BLaER1 (cell line): ENCODE results near the gene PCDHA1.
"Not testable (repeated sequence)": the region's sequence is repeated elsewhere in the genome, so short reads cannot be mapped to it uniquely, and the experiment has no call there.

ENCODE experiments used
- H3K27ac ChIP-seq: shearing (Covaris generic); formaldehyde crosslinking; 2 replicates; pipeline ENCODE4 v1.8.1; 2022
- H3K27me3 ChIP-seq: shearing (Covaris generic); formaldehyde crosslinking; 2 replicates; pipeline ENCODE4 v1.8.1; 2022
- H3K36me3 ChIP-seq: shearing (Covaris generic); formaldehyde crosslinking; 2 replicates; pipeline ENCODE4 v1.8.1; 2022
- H3K4me1 ChIP-seq: shearing (Covaris generic); formaldehyde crosslinking; 2 replicates; pipeline ENCODE4 v1.8.1; 2022
- H3K4me2 ChIP-seq: shearing (Covaris generic); formaldehyde crosslinking; 2 replicates; pipeline ENCODE4 v1.8.1; 2022
- H3K4me3 ChIP-seq: shearing (Covaris generic); formaldehyde crosslinking; 2 replicates; pipeline ENCODE4 v1.8.1; 2022
- H3K9ac ChIP-seq: shearing (Covaris generic); formaldehyde crosslinking; 2 replicates; pipeline ENCODE4 v1.8.1; 2022
- H3K9me3 ChIP-seq: shearing (Covaris generic); formaldehyde crosslinking; 2 replicates; pipeline ENCODE4 v1.8.1; 2022
- H4K20me1 ChIP-seq: shearing (Covaris generic); formaldehyde crosslinking; 2 replicates; pipeline ENCODE4 v1.8.1; 2022
- Cebpa-rat ChIP-seq: shearing (Covaris generic); IDR thresholded peaks from 2 replicates; pipeline ENCODE4 v1.8.1; 2022

PCDHA1 gene

DNA sequence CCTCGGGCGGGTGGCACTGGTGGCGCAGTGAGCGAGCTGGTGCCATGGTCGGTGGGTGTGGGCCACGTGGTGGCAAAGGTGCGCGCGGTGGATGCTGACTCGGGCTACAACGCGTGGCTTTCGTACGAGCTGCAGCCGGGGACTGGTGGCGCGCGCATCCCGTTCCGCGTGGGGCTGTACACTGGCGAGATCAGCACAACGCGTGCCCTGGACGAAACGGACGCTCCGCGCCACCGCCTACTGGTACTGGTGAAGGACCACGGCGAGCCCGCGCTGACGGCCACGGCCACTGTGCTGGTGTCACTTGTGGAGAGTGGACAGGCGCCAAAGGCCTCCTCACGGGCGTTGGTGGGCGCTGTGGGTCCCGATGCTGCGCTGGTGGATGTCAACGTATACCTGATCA, 22.9 kb downstream of the PCDHA1 start:
- no peak overlapping the region for H3K9ac ChIP-seq
- H3K4me1 ChIP-seq: no peaks in the 10 kb centered on the region
- no peaks in the 10 kb centered on the region for H3K36me3 ChIP-seq
- no peak overlapping the region for H3K4me3 ChIP-seq
- TF ChIP-seq Cebpa-rat: no peak
- H3K27me3 ChIP-seq: no peaks in the 10 kb centered on the region
- no peak overlapping the region for H3K4me2 ChIP-seq
- H4K20me1 ChIP-seq: no peaks in the 10 kb centered on the region
- peaks cover 31% of the 10 kb centered on the region for H3K9me3 ChIP-seq
- no peak overlapping the region for H3K27ac ChIP-seq

DNA sequence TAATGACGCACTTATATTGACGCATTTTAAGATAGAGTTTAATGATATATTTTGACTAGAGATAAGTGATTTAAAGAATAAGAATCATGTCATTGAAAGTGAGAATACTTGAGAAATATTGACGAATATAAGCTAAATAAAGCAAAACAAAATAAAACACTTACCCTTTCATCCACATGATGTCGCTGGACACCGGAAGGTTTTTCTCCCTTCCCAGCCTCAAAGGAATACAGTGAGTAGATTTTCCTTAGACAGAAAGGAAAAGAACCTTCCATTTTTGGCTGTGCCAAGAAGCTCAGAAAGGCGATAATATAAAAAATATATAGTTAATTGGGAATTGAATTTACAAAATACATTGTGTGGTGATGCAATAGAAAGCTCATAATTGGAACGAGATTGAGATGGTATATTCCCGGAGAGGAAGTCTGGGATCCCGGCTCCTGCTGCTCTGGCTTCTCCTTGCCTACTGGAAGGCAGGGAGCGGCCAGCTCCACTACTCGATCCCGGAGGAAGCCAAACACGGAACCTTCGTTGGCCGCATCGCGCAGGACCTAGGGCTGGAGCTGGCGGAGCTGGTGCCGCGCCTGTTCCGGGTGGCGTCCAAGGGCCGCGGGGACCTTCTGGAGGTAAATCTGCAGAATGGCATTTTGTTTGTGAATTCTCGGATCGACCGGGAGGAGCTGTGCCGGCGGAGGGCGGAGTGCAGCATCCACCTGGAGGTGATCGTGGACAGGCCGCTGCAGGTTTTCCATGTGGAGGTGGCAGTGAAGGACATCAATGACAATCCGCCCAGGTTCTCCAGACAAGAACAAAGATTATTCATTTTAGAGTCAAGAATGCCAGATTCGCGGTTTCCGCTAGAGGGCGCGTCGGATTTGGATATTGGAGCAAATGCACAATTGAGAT, 35.7 kb downstream of the PCDHA1 start, which contains the start of gene PCDHA5:
Gene PCDHA5, plus strand, starts transcription at position 239 of the 906 bp plus-strand sequence.
- no peak for TF ChIP-seq Cebpa-rat
- Histone ChIP-seq H3K4me1 (no peaks in the 10 kb centered on the region), H3K36me3 (no peaks in the 10 kb centered on the region), H3K4me3 (no peak within 1 kb of the TSS), H3K27ac (no peak within 1 kb of the TSS), H3K27me3 (no peaks in the 10 kb centered on the region), H3K9ac (no peak within 1 kb of the TSS), H3K4me2 (no peak within 1 kb of the TSS), H4K20me1 (no peaks in the 10 kb centered on the region), H3K9me3 (peaks cover 34% of the 10 kb centered on the region)

- Histone ChIP-seq H3K27ac (no peak overlapping the region), H4K20me1 (no peaks in the 10 kb centered on the region), H3K4me3 (no peak overlapping the region), H3K4me1 (no peaks in the 10 kb centered on the region), H3K27me3 (no peaks in the 10 kb centered on the region), H3K4me2 (no peak overlapping the region), H3K9ac (no peak overlapping the region), H3K9me3 (peaks cover 34% of the 10 kb centered on the region), H3K36me3 (no peaks in the 10 kb centered on the region)
- TF ChIP-seq Cebpa-rat: no peak
Observed at GRCh38 chr5:140822281-140822629, 36.3 kb downstream of the PCDHA1 start.

DNA sequence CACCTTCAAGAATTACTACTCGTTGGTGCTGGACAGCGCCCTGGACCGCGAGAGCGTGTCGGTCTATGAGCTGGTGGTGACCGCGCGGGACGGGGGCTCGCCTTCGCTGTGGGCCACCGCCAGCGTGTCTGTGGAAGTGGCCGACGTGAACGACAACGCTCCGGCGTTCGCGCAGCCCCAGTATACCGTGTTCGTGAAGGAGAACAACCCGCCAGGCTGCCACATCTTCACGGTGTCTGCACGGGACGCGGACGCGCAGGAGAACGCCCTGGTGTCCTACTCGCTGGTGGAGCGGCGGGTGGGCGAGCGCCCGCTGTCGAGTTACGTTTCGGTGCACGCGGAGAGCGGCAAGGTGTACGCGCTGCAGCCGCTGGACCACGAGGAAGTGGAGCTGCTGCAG, 37.0 kb downstream of the PCDHA1 start:
- H3K27ac ChIP-seq, H3K36me3 ChIP-seq, H4K20me1 ChIP-seq, H3K4me3 ChIP-seq, H3K9ac ChIP-seq, H3K27me3 ChIP-seq, H3K4me1 ChIP-seq, H3K4me2 ChIP-seq: not testable (repeated sequence)
- peaks cover 37% of the 10 kb centered on the region for H3K9me3 ChIP-seq

DNA sequence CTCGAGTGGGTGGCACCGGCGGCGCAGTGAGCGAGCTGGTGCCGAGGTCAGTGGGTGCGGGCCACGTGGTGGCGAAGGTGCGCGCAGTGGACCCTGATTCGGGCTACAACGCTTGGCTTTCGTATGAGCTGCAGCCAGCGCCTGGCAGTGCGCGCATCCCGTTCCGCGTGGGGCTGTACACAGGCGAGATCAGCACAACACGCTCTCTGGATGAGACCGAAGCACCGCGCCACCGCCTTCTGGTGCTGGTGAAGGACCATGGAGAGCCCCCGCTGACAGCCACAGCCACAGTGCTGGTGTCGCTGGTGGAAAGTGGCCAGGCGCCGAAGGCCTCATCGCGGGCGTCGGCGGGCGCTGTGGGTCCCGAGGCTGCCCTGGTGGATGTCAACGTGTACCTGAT, 37.5 kb downstream of the PCDHA1 start:
- H3K27ac ChIP-seq: no peak overlapping the region
- TF ChIP-seq Cebpa-rat: no peak
- H3K27me3 ChIP-seq: no peaks in the 10 kb centered on the region
- H4K20me1 ChIP-seq: no peaks in the 10 kb centered on the region
- no peaks in the 10 kb centered on the region for H3K4me1 ChIP-seq
- peaks cover 40% of the 10 kb centered on the region for H3K9me3 ChIP-seq
- no peak overlapping the region for H3K9ac ChIP-seq
- H3K4me3 ChIP-seq: no peak overlapping the region
- H3K36me3 ChIP-seq: no peaks in the 10 kb centered on the region
- no peak overlapping the region for H3K4me2 ChIP-seq

- Histone ChIP-seq H3K4me3 (no peak within 1 kb of the TSS), H3K4me1 (no peaks in the 10 kb centered on the region), H3K9ac (no peak within 1 kb of the TSS), H3K36me3 (no peaks in the 10 kb centered on the region), H3K27ac (no peak within 1 kb of the TSS), H4K20me1 (no peaks in the 10 kb centered on the region), H3K4me2 (no peak within 1 kb of the TSS), H3K9me3 (peaks cover 40% of the 10 kb centered on the region), H3K27me3 (no peaks in the 10 kb centered on the region)
- TF ChIP-seq Cebpa-rat: no peak
Observed at GRCh38 chr5:140827704-140828361, 41.9 kb downstream of the PCDHA1 start, which contains the start of gene PCDHA6. PCDHA6 (plus strand) TSS chr5:140827960; CDS start chr5:140828092, 132 bp downstream.

GRCh38 chr5:140828362-140828737, 42.4 kb downstream of the PCDHA1 start:
- Histone ChIP-seq H3K36me3 (no peaks in the 10 kb centered on the region), H3K9me3 (peaks cover 35% of the 10 kb centered on the region), H3K9ac (no peak overlapping the region), H3K4me1 (no peaks in the 10 kb centered on the region), H3K27ac (no peak overlapping the region), H3K4me2 (no peak overlapping the region), H3K27me3 (no peaks in the 10 kb centered on the region), H3K4me3 (no peak overlapping the region), H4K20me1 (no peaks in the 10 kb centered on the region)
- TF ChIP-seq Cebpa-rat: no peak

GRCh38 chr5:140829511-140830501, 43.9 kb downstream of the PCDHA1 start:
- H3K9me3 ChIP-seq: peaks cover 32% of the 10 kb centered on the region
- H3K9ac ChIP-seq, H3K27me3 ChIP-seq: not testable (repeated sequence)

GRCh38 chr5:140833993-140834392, 48.1 kb downstream of the PCDHA1 start, which contains the start of gene PCDHA7:
PCDHA7 (plus strand) TSS chr5:140834269; CDS start chr5:140834384, 115 bp downstream.
- Histone ChIP-seq H3K4me3 (no peak within 1 kb of the TSS), H3K27me3 (no peaks in the 10 kb centered on the region), H4K20me1 (no peaks in the 10 kb centered on the region), H3K9ac (no peak within 1 kb of the TSS), H3K36me3 (no peaks in the 10 kb centered on the region), H3K27ac (no peak within 1 kb of the TSS), H3K4me1 (no peaks in the 10 kb centered on the region), H3K4me2 (no peak within 1 kb of the TSS), H3K9me3 (peaks cover 34% of the 10 kb centered on the region)
- TF ChIP-seq Cebpa-rat: no peak

More at GRCh38 chr5:140829511-140830501, 43.9 kb downstream of the PCDHA1 start:
- H3K4me2 ChIP-seq, H3K4me1 ChIP-seq, H3K4me3 ChIP-seq, H4K20me1 ChIP-seq, H3K36me3 ChIP-seq, H3K27ac ChIP-seq: not testable (repeated sequence)

GRCh38 chr5:140834439-140835008, 48.6 kb downstream of the PCDHA1 start:
- H3K4me3 ChIP-seq, H3K4me1 ChIP-seq, H3K27ac ChIP-seq: not testable (repeated sequence)

More at GRCh38 chr5:140834439-140835008, 48.6 kb downstream of the PCDHA1 start:
- H3K9ac ChIP-seq, H3K36me3 ChIP-seq, H4K20me1 ChIP-seq, H3K4me2 ChIP-seq, H3K27me3 ChIP-seq: not testable (repeated sequence)
- peaks cover 30% of the 10 kb centered on the region for H3K9me3 ChIP-seq
